Stimulated activated CD4-positive, alpha-beta T cell treated with anti-CD3 and anti-CD28 coated beads, Interleukin-2, amount 100 ng/mL, for 4 hours (primary cell): ENCODE measurements around the gene ADCK2.
"Not testable (repeated sequence)": the region's sequence is repeated elsewhere in the genome, so short reads cannot be mapped to it uniquely, and the experiment has no call there.

Experiments used
- DNase-seq: peaks from one replicate; pipeline ENCODE4 v3.0.0-alpha.2; 2020; ENCODE audit warnings: low read depth

Gene ADCK2

GRCh38 chr7:140645166-140645900, 27.4 kb upstream of the ADCK2 start:
- no peak for DNase-seq

- no peak for DNase-seq
These were observed 25.7 kb upstream of the ADCK2 start for GRCh38 chr7:140646931-140647647.

GRCh38 chr7:140649556-140650205, 23.1 kb upstream of the ADCK2 start:
- no peak for DNase-seq

- no peak for DNase-seq
These were observed 22.4 kb upstream of the ADCK2 start for GRCh38 chr7:140650367-140650766.

- peak; percentile 14 for DNase-seq
These were observed 19.2 kb upstream of the ADCK2 start for GRCh38 chr7:140653319-140654108.

- DNase-seq, result no peak
These were observed 18.7 kb upstream of the ADCK2 start for GRCh38 chr7:140654109-140654387.

- no peak for DNase-seq
These were observed 18.1 kb upstream of the ADCK2 start for GRCh38 chr7:140654661-140655060.

- no peak for DNase-seq
These were observed 17.0 kb upstream of the ADCK2 start for GRCh38 chr7:140655511-140656408.

GRCh38 chr7:140656548-140657515, 15.9 kb upstream of the ADCK2 start:
- DNase-seq, result peak; percentile 11

GRCh38 chr7:140657891-140658290, 14.9 kb upstream of the ADCK2 start:
- DNase-seq, result no peak

- DNase-seq, result no peak
These were observed 12.9 kb upstream of the ADCK2 start for GRCh38 chr7:140659856-140660255.

- no peak for DNase-seq
These were observed 11.6 kb upstream of the ADCK2 start for GRCh38 chr7:140661124-140661523.

GRCh38 chr7:140662938-140663337, 9.8 kb upstream of the ADCK2 start:
- not testable (repeated sequence) for DNase-seq

GRCh38 chr7:140667476-140667875, 5.3 kb upstream of the ADCK2 start:
- no peak for DNase-seq

GRCh38 chr7:140668641-140669040, 4.1 kb upstream of the ADCK2 start:
- no peak for DNase-seq

- DNase-seq, result no peak
These were observed 3.4 kb upstream of the ADCK2 start for GRCh38 chr7:140669352-140669751.

- DNase-seq, result not testable (repeated sequence)
These were observed 2.9 kb upstream of the ADCK2 start for GRCh38 chr7:140669862-140670261.

GRCh38 chr7:140670343-140670935, 2.3 kb upstream of the ADCK2 start:
- no peak for DNase-seq

GRCh38 chr7:140671966-140672365, 779 bp upstream of the ADCK2 start:
- DNase-seq, result no peak
